GM12865 (cell line): Measurements from ENCODE around the gene PDGFA.

Source experiments
- DNase-seq: peaks from one replicate; pipeline ENCODE4 v3.0.0; 2010; ENCODE audit warnings: low read depth
- H3K4me3 ChIP-seq: 2 replicates; pipeline ENCODE4 v1.5.1; 2011; ENCODE audit warnings: mild to moderate bottlenecking, low read depth, low read length, control low read depth
- TF ChIP-seq, protein P1 (sequence below): IDR thresholded peaks from 2 replicates; pipeline ENCODE4 v1.5.1; 2011; ENCODE audit warnings: low read length, control low read depth, low read depth, inconsistent platforms; ENCODE audit not compliant: insufficient read depth; ENCODE audit errors: missing control alignments

Gene PDGFA

DNA sequence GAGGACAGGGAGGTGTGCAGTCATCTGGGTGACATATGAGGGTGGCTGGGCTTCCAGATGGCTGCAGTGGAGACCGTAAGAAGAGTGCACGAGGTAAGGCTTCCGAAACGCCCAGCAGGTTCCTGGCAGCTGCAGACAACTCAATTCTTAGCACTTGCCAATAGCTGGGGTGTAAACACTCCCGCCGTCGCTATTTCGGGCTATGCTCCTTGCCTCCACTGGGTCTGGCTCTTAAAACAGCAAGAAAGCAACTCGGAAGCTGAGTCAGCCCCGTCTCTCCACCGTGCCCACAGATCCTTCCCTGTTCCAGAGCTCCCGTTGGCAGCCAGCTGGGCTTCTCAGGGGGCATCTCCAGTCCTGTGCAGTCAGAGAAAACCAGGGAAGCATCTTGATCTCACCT lies 6.1 kb upstream of the PDGFA start:
- TF ChIP-seq, protein P1, sequence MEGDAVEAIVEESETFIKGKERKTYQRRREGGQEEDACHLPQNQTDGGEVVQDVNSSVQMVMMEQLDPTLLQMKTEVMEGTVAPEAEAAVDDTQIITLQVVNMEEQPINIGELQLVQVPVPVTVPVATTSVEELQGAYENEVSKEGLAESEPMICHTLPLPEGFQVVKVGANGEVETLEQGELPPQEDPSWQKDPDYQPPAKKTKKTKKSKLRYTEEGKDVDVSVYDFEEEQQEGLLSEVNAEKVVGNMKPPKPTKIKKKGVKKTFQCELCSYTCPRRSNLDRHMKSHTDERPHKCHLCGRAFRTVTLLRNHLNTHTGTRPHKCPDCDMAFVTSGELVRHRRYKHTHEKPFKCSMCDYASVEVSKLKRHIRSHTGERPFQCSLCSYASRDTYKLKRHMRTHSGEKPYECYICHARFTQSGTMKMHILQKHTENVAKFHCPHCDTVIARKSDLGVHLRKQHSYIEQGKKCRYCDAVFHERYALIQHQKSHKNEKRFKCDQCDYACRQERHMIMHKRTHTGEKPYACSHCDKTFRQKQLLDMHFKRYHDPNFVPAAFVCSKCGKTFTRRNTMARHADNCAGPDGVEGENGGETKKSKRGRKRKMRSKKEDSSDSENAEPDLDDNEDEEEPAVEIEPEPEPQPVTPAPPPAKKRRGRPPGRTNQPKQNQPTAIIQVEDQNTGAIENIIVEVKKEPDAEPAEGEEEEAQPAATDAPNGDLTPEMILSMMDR = no peak
- DNase-seq = no peak
- no peak overlapping the region for H3K4me3 ChIP-seq

DNA sequence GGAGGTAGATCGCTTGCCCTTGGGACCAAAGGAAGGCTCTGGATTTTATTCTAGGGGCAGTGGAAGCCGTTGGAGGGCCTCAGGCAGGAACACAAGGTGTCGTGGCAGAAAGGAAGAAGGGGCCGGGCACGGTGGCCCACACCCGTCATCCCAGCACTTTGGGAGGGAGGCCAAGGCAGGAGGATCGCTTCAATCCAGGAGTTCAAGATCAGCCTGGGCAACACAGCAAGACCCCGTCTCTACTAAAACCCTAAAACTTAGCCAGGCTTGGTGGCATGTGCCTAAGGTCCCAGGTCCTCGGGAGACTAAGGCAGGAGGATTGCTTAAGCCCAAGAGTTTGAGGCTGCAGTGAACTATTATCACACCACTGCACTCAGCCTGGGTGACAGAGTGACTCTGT lies 5.2 kb upstream of the PDGFA start:
- TF ChIP-seq, protein P1 = no peak
- H3K4me3 ChIP-seq = no peak overlapping the region
- DNase-seq = no peak

DNA sequence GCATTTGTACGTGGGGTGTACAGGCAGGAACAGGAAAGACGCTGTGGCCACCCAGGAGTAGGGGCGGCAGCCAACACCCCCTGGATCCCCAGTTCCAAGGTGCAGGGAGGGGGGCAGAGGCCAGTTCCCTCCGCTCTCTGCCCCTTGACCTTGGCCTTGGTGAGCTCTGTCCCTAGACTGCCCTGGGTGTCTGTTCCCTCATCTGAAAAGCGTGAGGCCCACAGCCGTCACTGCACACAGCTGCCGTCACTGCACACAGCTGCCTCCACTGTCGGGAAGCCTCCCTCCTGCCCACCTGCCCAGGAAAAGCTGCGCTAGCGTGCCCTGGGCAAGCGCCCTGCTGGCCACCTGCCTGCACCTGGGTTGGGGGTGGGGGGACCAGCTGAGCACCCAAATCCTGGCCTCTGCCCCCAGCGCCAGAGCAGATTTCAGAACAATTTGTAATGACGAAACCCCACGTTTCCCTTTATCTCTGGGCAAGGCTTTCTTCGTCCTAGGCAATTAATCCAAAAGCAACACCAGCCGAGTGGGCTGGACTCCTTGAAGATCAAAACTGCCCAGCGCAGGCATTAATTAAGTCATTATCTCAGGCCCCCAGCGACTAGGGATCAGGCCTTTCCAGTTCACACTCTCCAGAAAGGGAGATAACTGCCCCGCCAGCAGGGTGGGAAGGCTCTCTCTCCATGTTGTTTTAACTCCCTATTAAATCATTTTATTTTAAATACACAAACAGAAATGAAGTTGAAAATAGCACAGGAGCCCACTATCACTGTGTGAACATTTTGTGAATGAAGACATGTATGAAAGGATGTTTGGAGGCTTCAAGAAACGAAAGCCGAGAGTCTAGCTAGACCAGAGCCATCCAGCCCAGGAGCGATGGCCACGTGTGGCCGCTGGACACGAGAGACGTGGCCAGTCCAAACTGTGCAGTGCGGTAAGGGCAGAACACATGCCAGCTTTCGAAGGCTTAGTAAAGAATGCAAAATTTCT lies 4.0 kb upstream of the PDGFA start:
- H3K4me3 ChIP-seq = no peak overlapping the region
- TF ChIP-seq, protein P1 = no peak
- no peak for DNase-seq

DNA sequence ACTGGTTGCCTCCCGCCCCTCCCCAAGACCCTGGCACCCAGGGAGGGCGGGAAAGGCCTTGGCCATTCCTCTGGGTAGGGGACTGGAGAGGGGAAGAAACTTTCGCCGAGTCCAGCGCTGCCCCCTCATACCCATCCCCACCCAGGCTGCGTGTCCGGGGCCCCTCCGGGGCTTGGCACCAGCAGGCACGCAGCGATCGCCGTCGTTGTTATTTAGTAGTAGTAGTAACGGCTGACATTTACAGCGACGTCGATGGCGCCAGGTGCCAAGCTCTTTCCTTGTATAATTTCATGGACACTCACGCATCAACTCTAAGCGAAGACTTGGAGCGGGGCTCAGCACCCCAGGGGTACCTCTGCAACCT lies 3.3 kb upstream of the PDGFA start:
- TF ChIP-seq, protein P1 = no peak
- DNase-seq = no peak
- H3K4me3 ChIP-seq = no peak overlapping the region

DNA sequence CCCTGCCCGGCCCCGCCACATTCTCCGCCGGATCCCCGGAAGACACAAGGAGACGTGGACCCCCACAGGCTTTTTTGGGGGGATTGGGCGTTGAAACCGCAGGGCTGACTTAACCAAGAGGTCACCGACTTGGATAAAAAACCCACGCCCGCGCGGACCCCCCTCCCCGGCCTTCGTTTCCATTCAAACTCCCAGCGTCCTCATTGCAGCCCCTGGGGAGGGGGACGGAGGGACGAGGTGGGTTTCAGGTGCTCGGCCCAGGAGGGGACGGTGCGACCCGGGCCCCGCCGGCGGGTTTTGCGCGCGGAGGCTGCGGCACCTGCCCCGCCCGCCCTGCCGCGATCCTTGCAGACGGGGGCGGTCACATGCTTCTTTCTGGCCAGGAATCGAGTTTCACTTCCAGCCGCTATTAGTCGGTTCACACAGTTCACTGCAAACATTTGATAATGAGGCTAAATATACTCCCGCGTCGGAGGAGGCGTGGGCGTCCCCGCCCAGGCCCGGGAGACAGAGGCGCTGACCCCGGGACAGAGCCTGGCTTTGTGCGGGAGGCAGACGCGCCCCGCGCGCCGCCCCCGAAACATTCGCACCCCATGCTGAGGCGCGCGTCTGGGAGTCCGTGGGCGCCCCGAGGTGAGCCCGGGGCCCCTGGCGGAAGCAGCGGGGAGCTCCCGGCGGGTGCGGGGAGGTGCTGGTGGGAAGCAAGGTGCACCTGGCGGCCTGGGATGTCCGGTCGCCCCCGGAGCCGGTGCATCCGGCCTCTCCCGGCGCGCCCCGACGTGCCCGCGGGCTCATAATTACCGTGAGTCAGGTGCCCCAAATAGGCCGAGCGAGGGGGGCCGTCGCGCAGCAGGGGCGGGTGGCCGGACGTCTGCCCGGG lies 2.7 kb upstream of the PDGFA start:
- peak; percentile 57 for DNase-seq
- TF ChIP-seq, protein P1 = no peak
- peak overlapping the region; percentile 18 for H3K4me3 ChIP-seq

DNA sequence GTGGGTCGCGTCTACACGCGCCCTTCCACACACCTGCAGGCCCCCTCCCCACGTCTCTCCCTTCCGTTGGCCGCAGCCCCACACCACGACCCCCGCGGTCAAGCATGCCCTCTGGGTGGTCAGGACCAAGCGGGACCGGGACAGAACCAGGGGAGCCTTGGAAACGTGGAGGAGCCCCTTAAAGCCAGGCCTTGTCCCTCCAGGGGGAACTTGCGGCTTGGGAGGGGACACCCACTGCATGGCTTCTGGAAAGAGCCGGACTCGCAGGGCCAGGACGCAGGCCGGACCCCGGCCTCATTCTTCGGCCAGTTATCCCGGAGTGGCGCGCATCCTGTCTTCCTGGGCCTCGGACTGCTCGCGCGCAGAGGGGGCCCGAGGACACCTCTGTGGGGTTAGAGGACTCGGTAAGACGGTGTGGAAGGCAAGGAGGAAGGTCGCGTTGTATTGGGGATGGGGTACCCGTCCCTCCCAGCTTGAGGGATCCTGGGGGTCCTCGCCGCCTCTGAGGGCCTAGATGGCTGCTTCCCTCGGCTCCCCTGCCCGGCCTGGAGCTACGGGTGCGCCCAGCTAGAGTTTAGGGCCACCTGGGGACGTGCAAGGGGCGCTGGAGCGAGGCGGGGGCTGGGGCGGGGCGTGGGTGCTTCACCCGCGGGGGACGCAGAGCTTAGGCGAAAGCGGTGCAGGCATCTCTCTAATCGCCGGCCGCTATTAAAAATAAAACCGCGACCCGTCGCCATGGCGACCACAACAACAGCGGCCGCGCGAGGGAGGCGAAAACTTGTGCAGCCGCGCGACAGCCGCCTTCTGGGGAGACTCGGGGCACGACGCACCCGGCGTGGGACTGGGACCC lies 1.8 kb upstream of the PDGFA start:
- TF ChIP-seq, protein P1 = no peak

More for the DNA sequence above, 1.8 kb upstream of the PDGFA start:
- DNase-seq = peak; percentile 61
- peak overlapping the region; percentile 18; the same call in 1 of the 2 replicates for H3K4me3 ChIP-seq
